GM04503 (cell line): ENCODE measurements around the gene IFT80.

ENCODE experiments used
- DNase-seq: peaks from one replicate; pipeline ENCODE4 v3.0.0-alpha.2; 2012; ENCODE audit warnings: low read depth

Gene IFT80

DNA sequence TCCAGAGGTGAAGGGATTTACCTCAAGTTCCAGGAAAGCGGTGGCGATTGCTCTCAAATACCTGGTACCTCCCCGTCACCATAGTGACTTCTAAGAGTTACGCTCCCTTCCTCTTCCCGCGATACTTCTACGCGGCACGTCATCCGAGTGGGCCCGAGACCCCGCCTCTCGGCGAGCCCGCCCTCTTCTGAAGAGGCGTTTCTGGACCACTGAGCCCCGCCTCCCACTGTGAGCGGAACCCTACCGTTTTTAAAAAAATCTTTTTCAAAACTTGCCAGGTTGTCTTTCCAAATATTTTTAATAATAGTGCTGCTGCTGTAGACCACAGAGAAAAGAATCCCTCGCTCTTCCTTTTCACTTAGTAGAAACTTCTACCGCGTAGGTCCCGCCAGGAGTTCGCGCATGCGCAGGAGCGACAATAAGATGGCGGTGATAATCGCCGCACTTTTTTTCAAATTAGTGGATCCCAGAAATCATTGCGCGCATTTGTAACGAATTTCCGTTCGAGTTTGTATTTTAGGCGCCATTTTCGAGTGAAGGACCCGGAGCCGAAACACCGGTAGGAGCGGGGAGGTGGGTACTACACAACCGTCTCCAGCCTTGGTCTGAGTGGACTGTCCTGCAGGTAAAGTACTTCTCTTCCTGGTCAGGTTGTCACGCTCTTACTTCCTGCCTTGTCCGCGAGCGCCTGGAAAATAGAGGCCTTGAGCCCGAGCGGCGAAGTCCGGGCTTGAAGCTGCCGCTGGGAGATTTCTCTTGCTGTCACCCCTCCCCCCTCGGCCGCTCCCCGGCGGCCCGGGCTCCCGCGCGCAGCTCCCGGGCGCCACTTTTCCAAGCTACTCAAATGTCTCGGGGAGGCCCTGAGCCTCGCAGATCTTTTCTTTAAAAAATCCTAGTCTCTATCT is at the start of gene IFT80, which contains the start of gene SMC4:
IFT80 (minus strand) TSS at position 101 of the 905 bp plus-strand sequence. CDS start 14,625 bp downstream, outside the sequence.
SMC4 (plus strand) TSS at position 526 of the 905 bp plus-strand sequence. CDS start 1,177 bp downstream, outside the sequence.
- peak; percentile 78 for DNase-seq

DNA sequence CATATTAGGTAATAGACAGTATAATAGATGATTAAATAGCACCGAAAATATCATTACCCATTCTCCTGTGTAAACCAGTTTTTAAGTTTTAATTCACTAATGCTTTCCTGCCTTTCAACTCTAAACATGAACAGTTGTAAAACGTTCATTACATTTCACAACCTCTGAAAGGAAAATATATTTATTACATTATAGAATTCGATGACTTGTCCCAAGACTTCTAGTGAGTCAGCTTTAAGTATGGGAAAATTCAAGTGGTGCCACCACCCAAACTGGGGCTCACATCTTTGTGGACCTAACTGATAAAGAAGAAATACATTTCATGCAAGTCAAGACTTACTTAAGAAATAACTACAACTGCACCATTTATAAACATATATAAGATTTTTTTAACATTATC is 48.5 kb upstream of the IFT80 start:
- DNase-seq = no peak

DNA sequence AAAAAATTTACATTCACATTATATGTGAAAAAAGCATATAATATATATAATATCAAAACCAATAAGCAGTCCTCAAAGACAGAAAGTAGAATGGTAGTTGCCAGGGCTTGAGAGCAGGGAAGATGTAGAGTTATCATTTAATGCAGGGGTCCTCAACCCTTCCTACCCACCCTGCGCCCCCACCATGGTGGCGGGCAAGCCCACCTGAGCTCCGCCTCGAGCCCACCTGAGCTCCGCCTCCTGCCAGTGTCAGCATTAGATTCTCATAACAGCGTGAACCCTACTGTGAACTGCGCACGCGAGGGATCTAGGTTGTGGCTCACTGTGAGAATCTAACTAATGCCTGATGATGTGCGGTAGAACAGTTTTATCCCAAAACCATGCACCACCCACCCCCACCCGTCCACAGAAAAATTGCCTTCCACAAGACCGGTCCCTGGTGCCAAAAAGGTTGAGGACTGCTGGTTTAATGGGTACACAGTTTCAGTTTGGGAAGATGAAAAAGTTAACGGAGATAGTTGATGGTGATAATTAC is 47.6 kb upstream of the IFT80 start:
- DNase-seq = no peak

DNA sequence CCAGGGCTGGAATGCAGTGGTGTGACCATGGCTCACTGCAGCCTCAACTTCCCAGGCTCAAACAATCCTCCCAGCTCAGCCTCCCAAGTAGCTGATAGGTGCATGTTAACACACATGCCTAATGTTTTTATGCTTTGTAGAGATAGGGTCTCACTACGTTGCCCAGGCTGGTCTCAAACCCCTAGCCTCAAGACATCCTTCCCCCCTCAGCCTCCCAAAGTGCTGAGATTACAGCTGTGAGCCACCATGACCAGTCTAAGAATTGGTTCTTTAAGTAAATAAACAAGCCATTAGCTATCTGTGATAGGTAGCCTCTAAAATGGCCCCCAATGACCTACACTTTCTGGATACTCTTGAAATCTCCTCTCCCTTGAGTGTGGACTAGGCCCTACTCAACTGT is 46.8 kb upstream of the IFT80 start:
- DNase-seq = no peak

DNA sequence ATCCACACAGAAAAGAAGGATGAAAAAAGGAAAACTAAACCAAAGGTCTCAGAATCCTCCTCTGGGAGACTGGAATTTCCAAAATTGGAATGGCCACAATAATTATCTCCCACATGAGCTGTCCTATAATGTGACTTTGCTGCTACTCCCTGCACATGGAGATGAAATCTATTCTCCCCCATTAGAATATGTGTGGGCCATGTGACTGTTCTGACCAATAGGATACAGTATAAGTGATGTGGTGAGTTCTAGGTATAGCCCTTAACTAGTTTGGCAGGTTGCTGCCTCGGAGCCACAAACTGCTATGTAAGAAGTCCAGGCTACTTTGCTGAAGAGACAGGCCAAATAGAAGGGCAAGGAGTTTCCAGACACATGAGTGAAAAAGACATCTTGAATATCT is 45.4 kb upstream of the IFT80 start:
- no peak for DNase-seq

DNA sequence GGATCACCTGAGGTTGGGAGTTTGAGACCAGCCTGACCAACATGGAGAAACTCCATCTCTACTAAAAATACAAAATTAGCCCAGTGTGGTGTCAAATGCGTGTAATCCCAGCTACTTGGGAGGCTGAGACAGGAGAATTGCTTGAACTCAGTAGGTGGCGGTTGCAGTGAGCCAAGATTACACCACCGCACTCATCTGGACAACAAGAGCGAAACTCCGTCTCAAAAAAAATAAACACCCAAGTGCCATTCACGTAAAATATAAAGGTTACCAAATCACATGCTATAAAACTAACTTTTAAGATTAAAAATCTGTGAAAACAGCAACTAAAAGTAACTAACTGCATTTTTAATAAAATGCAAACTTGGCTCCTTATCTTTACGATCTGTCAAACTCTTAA is 41.7 kb upstream of the IFT80 start:
- DNase-seq = no peak

DNA sequence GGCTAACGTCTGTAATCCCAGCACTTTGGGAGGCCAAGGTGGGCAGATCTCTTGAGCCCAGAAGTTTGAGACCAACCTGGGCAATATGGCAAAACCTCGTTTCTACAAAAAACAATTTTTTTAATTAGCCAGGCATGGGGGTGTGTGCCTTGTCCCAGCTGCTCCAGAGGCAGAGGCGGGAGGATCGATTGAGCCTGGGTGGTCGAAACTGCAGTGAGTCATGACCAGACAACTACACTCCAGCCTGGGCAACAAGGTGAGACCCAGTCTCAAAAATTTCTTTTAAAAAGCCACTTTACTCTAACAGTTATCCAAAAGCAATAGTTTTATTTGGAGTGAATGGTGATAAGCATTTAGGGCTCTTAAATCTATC is 38.0 kb upstream of the IFT80 start:
- DNase-seq = no peak

DNA sequence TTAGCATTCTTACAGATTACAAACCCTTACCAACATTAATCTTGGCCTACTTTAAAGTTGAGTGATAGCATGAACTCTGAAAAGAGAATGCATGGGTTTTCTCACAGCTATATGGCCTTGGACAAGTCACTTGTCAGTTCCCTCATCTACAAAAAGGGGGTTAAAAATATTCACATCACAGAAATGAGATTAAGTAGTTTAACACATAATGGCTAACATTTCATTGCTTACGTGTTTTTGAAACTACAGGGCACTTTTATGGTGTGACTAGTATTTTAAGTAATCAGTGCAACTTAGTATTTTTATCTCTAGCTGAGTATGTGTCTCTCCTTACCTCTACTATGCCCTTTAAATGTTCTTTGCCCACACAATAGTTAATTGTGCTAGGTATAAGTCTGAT is 36.7 kb upstream of the IFT80 start:
- DNase-seq = no peak

DNA sequence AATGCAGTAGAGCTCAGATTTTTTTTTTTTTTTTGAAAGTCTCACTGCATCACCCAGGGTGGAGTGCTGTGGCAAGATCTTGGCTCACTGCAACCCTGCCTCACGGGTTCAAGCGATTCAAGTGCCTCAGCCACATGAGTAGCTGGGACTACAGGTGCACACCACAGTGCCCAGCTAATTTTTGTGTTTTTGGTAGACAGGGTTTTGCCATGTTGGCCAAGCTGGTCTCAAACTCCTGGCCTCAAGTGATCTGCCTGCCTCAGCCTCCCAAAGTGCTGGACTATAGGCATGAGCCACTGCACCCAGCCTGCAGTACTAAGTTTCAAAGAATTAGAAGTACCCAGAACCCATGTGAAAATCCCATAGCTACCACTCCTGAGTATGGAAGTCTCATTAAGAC is 36.1 kb upstream of the IFT80 start:
- DNase-seq = no peak

DNA sequence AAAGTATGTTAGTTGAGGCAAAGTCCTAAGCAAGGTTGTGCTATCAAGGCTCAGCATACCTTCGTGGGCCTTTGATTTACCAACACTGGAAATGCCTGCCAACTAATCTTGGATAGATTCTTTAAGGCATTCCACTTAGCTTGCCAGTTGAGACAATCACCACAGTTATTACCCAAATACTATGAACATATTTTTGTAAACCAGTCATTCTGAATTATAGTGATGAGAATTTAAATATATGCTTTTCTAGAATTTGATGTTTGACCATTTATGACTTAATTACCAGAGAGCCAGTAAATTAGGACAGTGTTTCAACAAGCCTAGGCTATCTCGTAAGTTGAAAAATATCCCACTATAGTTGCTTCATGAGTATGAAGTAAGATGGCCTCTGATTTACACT is 35.0 kb upstream of the IFT80 start:
- DNase-seq = peak; percentile 79

DNA sequence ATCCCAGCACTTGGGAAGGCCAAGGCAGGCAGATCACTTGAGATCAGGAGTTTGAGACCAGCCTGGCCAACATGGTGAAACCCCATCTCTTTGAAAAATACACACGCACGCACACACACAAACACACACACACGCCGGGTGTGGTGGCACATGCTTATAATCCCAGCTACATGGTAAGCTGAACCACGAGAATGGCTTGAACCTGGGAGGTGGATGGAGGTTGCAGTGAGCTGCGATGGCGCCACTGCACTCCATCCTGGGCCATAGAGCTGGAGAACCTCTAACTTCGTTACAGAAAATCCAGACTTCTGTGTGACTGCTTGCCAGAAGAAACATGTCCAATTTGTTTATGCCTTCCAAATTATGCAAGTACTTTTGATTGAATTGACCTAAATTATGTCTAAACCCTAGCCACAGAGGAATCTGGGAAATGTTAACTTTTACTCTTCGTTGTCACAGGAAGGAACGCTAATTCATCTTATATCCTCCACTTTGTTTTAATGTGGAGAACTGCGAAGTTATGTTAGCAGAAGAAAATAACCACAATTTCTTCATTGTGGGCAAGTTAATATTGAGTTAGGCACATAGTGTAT is 28.9 kb upstream of the IFT80 start:
- no peak for DNase-seq

DNA sequence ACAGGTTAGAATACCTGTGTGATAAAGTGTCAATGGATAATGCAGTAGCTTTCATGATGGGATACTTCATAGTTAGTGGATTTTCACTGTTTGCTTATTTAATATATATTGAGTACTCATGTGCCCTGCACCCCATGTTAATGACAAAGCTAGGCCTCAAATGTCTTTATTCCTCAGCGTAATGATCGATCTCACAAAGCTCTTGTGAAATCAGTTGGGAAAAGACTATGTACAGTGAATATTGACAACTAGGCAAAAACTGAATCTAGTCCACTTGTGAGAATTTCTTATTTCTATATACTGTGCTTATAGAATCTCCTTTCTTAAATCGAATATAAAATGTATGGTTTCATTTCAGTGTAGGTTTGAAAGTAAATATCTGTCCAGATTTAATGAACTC is 18.3 kb upstream of the IFT80 start:
- DNase-seq = no peak

DNA sequence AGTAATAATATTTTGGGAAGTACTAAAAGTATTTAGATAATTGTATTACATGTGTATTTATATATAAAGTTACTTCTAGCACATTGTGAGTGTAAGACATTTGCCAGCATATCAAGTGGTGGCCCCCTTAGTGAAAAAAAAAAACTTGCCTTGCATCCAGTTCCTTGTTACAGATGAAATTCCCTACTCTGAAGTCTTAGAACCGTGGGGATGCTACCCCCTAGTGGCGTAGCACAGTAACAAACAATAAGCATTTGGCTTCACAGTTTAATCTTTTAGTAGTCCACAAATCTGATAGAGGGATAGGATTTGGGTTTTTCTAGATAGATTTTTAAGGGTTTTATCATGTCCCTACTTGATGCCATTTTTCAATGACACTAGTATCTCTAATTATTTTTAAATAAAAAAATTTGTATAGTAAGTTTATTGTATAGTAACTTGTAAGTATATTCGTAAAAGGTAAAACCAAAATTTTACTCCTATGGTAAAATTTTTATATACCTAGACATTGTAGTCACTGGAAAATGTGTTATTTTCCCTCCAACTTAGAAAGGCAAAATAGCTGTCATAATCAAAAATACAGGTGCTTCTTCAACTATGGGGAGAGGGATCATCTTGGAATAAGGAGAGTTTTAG is 14.7 kb upstream of the IFT80 start:
- no peak for DNase-seq

DNA sequence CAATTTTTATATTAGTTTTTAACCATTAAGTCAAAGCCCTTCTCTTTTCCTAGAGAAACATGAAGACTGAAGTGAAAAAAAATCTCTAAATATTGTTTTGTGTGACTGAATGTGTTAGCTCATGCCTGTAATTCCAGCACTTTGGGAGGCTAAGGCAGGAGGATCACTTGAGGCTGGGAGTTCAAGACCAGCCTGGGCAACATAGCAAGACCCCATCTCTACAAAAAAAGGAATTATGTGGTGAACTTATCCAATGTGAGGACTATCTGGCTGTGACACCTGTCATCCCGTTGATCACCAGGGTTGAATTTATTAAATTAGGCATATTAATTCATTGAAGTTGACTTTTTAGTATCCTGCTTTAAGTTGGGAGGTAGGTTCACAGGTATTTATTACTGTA is 13.5 kb upstream of the IFT80 start:
- no peak for DNase-seq

DNA sequence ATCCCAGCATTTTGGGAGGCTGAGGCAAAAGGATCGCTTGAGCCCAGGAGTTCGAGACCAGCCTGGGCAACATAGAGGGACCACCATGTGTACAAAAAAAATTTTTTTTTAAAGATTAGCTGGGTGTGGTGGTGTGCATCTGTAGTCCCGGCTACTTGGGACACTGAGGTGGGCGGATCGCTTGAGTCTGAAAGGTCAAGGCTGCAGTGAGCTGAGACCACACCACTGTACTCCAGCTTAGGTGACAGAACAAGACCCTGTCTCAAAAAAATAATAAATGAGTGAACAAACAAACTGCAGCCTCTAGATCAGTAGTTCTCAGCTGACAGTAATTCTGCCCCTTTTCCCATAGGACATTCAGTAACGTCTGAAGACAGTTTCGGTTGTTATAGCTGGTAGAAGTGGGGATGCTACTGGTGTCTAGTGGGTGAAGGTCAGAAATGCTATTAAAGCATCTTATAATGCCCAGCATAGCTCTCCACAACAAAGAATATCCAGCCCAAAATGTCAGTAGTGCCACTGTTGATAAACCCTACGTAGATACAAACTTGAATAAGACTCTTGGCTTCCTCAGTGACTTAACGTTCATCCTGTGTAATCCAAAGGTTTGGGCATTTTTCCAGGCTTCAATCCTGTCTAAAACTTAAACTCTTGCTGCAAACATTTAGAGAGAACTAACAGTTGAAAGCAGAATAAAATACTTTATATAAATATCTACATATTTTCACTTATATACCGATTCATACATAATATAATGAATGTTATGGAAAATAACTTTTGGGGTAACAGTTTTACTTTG is 11.0 kb upstream of the IFT80 start:
- DNase-seq = no peak

DNA sequence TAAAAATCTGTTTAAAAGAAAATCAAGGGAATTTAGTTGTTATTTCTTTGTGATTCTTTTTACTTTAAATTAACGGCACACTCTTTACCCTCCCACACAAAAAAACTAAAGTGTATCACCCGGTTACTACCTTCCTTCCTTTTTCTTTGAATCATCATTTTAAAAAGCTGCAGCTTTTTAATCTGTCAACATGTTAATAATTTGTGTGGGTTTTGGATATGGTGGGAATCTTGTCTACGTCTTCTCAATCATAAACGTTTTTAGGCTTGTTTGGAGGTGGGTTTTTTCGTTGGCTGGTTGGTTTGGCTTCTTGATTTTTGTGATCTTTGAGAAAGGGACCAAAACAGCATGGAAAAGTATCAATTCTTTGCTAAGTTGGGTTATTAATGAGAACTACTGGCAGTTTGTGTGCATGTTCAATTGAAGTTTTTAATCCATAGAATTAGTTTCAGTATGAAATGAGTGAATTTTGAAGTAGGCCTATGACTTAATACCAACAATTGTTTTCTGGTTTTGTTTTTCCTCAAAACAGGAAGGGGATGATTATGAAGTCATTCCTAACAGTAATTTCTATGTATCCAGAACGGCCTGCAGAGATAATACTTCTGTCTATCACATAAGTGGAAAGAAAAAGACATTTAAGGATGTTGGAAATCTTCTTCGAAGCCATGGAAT is 4.9 kb upstream of the IFT80 start:
- no peak for DNase-seq

DNA sequence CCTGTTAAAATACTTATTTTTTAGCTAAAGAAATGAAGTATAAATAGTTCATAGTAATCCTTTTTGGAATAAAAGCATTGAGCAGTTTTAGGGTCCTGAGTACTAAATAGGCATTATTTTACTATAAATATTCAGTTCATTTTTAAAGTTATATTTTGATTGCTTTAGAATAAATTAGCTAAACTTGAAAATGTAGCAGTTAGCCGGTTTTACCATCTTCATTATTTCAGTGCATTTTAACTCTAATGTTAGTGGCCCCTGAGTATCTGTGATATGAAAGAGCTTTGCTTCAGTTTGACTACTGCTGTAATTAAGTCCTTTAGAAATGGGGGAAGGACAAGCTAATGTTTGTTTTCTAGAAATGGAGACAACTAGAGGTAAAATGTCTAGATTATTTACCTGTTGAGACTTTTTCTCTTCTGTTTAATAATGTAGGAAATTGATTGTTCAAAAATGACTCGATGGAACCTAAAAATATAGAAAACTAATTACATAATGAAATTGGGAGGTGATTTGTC is 4.1 kb upstream of the IFT80 start:
- DNase-seq = no peak

DNA sequence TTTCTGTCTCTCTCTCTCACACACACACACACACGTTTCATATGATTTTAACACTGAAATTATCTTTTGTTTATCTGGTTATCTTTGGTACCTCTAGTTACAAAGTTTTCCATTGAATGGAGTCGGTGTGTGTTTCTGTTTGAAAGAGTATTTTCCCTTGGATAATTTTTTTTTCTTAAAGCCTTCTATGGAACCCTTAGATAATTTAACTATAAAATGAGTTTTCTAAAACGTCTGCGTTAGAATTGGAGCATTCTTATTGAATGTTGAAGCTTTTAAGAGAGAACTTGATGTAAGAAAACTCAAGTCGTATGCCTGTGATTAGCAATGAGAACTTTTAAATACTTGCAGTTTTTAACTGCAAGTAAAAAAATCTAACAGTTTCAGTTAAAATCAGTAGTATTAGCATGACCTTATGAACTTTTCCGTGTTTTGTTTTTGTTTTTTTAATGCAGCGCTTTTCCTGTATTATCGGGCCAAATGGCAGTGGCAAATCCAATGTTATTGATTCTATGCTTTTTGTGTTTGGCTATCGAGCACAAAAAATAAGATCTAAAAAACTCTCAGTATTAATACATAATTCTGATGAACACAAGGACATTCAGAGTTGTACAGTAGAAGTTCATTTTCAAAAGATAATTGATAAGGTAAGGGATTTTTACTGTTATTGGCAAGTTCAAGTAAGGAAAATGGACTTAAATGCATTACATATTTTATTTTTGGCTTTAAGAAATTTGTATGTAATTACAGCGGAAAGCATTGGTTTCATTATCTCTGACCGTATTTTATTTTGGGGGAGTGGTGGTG is 3.4 kb upstream of the IFT80 start:
- no peak for DNase-seq

DNA sequence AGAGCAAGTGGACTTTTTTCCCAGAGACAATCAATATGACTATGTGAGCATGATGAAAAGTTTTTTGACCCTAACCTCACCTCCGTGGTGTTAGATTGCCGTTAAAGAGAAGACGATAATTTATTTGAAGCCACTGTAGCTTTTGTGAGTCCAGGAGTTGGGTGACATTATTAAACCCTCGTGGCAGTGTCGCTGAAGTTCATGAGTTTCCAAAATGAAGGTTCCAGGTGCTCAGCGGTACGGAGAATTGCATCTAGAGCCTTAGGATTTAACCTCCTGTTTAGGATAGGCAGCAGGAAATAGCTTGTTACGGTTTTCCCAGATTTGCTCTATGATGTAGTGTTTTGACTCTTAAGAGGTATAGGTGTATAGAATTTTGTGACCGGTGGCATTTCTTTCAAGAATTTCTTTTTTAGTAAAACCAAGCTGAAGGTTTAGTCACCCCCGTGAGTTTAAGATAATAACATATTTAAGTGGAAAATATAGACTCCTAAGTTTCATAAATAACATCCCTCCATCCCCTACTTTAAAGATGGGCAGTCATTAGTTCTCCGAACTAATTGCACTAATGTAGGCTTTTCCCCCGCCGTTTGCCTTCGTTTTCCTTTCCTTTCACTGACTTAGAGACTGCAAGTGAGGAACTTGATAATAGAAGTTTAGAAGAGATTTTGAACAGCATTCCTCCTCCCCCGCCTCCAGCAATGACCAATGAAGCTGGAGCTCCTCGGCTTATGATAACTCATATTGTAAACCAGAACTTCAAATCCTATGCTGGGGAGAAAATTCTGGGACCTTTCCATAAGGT is 2.5 kb upstream of the IFT80 start:
- no peak for DNase-seq
